Neural crest cell (in vitro differentiated cells): ENCODE data around the gene PPP1R12C. TPM values are rescaled to one million over a fixed set of nuclear protein-coding genes. Genes with fewer than 3 reads are reported as not detected.
A peak's percentile ranks its signal among the peaks of the same experiment; 100 is the strongest.

ENCODE experiments used
- DNase-seq: peaks from one replicate; pipeline ENCODE4 v3.0.0; 2021; ENCODE audit warnings: low read depth, mixed read lengths, low spot score
- H3K27ac Mint-ChIP-seq: one replicate; pipeline ENCODE4 v1.8.0; 2021; ENCODE audit warnings: mild to moderate bottlenecking, mixed read lengths; ENCODE audit not compliant: unreplicated experiment
- H3K27me3 Mint-ChIP-seq: 2 replicates; pipeline ENCODE4 v1.8.0; 2021; ENCODE audit warnings: low read depth, mild to moderate bottlenecking, mixed read lengths
- H3K36me3 Mint-ChIP-seq: 2 replicates; pipeline ENCODE4 v1.8.0; 2021; ENCODE audit warnings: low read depth, mild to moderate bottlenecking, mixed read lengths
- H3K4me1 Mint-ChIP-seq: 2 replicates; pipeline ENCODE4 v1.8.0; 2021; ENCODE audit warnings: mixed read lengths
- H3K4me3 Mint-ChIP-seq: one replicate; pipeline ENCODE4 v1.8.0; 2021; ENCODE audit warnings: mild to moderate bottlenecking, mixed read lengths
- H3K9me3 Mint-ChIP-seq: 2 replicates; pipeline ENCODE4 v1.8.0; 2021; ENCODE audit warnings: mixed read lengths
- CTCF ChIP-seq: fragments of 200-600 bp; sonication (generic); conservative IDR thresholded peaks from 2 replicates; pipeline ENCODE4 v1.5.0; 2021; ENCODE audit warnings: antibody characterized with exemption, mild to moderate bottlenecking
- total RNA-seq: library from RNA; stranded (reverse); gene quantifications from 2 replicates; pipeline ENCODE4 v1.2.1, GENCODE V29; 2021

Gene PPP1R12C
- total RNA-seq, 1 donor from 2014 or later = 108 TPM

GRCh38 chr19:55115446-55116065 lies 1.9 kb downstream of the PPP1R12C start:
- Mint-ChIP-seq H3K4me1 (peaks cover 44% of the 10 kb centered on the region), H3K4me3 (peak overlapping the region; percentile 92), H3K36me3 (no peaks in the 10 kb centered on the region), H3K27me3 (peaks cover 9% of the 10 kb centered on the region), H3K9me3 (no peaks in the 10 kb centered on the region), H3K27ac (no peak overlapping the region)
- TF ChIP-seq CTCF = no peak
- DNase-seq = no peak

- Mint-ChIP-seq H3K4me1 (peaks cover 44% of the 10 kb centered on the region), H3K9me3 (no peaks in the 10 kb centered on the region), H3K27ac (no peak overlapping the region), H3K36me3 (no peaks in the 10 kb centered on the region), H3K27me3 (peaks cover 4% of the 10 kb centered on the region), H3K4me3 (peak overlapping the region; percentile 92)
- DNase-seq = no peak
- no peak for TF ChIP-seq CTCF
Measured at GRCh38 chr19:55114566-55115145, 2.8 kb downstream of the PPP1R12C start.

- DNase-seq = peak; percentile 65
- no peaks in the 10 kb centered on the region for H3K9me3 Mint-ChIP-seq
- H3K27ac Mint-ChIP-seq = peak overlapping the region; percentile 94
- H3K27me3 Mint-ChIP-seq = peaks cover 3% of the 10 kb centered on the region
- peaks cover 40% of the 10 kb centered on the region for H3K4me1 Mint-ChIP-seq
- H3K36me3 Mint-ChIP-seq = peaks cover 3% of the 10 kb centered on the region
- no peak for TF ChIP-seq CTCF
- peak overlapping the region; percentile 89 for H3K4me3 Mint-ChIP-seq
Measured at GRCh38 chr19:55113570-55114039, 3.8 kb downstream of the PPP1R12C start.

- H3K4me1 Mint-ChIP-seq = peaks cover 36% of the 10 kb centered on the region
- peak overlapping the region; percentile 89 for H3K4me3 Mint-ChIP-seq
- peak overlapping the region; percentile 94 for H3K27ac Mint-ChIP-seq
- no peak for TF ChIP-seq CTCF
- H3K9me3 Mint-ChIP-seq = no peaks in the 10 kb centered on the region
- peaks cover 4% of the 10 kb centered on the region for H3K36me3 Mint-ChIP-seq
- no peak for DNase-seq
- H3K27me3 Mint-ChIP-seq = peaks cover 3% of the 10 kb centered on the region
Measured at GRCh38 chr19:55112777-55113569, 4.5 kb downstream of the PPP1R12C start.

- Mint-ChIP-seq H3K36me3 (peaks cover 4% of the 10 kb centered on the region), H3K9me3 (no peaks in the 10 kb centered on the region), H3K27me3 (no peaks in the 10 kb centered on the region), H3K4me3 (no peak overlapping the region), H3K27ac (no peak overlapping the region), H3K4me1 (peaks cover 31% of the 10 kb centered on the region)
- no peak for DNase-seq
- TF ChIP-seq CTCF = no peak
Measured at GRCh38 chr19:55112246-55112776, 5.1 kb downstream of the PPP1R12C start.
